Neuronal stem cell (in vitro differentiated cells): ENCODE measurements around the gene PDC.

Source experiments
- DNase-seq: peaks from one replicate; pipeline ENCODE4 v3.0.0-alpha.2; 2013; ENCODE audit warnings: low spot score
- H2AFZ ChIP-seq: one replicate; pipeline ENCODE4 v1.6.1; 2013; ENCODE audit warnings: mild to moderate bottlenecking, low read length, inconsistent platforms
- H2AK5ac ChIP-seq: 2 replicates; pipeline ENCODE4 v1.6.1; 2013; ENCODE audit warnings: low read depth, mild to moderate bottlenecking, inconsistent platforms, low read length, moderate library complexity, mixed read lengths
- H2BK120ac ChIP-seq: 2 replicates; pipeline ENCODE4 v1.6.1; 2013; ENCODE audit warnings: low read depth, mild to moderate bottlenecking, inconsistent platforms, low read length, moderate library complexity, mixed read lengths
- H2BK12ac ChIP-seq: one replicate; pipeline ENCODE4 v1.6.1; 2013; ENCODE audit warnings: low read length, inconsistent platforms
- H2BK15ac ChIP-seq: 2 replicates; pipeline ENCODE4 v1.6.1; 2013; ENCODE audit warnings: mild to moderate bottlenecking, low read length, inconsistent platforms, mixed read lengths
- H2BK5ac ChIP-seq: one replicate; pipeline ENCODE4 v1.6.1; 2013; ENCODE audit warnings: inconsistent platforms, mild to moderate bottlenecking, low read length, moderate library complexity
- H3K14ac ChIP-seq: one replicate; pipeline ENCODE4 v1.6.1; 2013; ENCODE audit warnings: low read length, inconsistent platforms
- H3K18ac ChIP-seq: 2 replicates; pipeline ENCODE4 v1.6.1; 2013; ENCODE audit warnings: low read length, inconsistent platforms
- H3K23ac ChIP-seq: 2 replicates; pipeline ENCODE4 v1.6.1; 2013; ENCODE audit warnings: low read depth, mild to moderate bottlenecking, mixed read lengths, low read length, inconsistent platforms; ENCODE audit not compliant: poor library complexity
- H3K27ac ChIP-seq: replicated peaks from 3 replicates; pipeline ENCODE4 v1.5.1; 2013; ENCODE audit warnings: low read length, inconsistent platforms
- H3K27me3 ChIP-seq, 3 experiments: 2 replicates each; pipeline ENCODE4 v1.6.1; 2013; ENCODE audit warnings: low read length in 3 of 3, mild to moderate bottlenecking in 2 of 3, inconsistent platforms in 1 of 3, low read depth in 1 of 3, mixed read lengths in 1 of 3, moderate library complexity in 1 of 3; ENCODE audit not compliant: control insufficient read depth in 3 of 3, insufficient read depth in 3 of 3
- H3K36me3 ChIP-seq, 2 donors: replicated peaks in 1 of 2; 2 replicates each; pipeline ENCODE4 v1.6.1; 2013; ENCODE audit warnings: low read length in 2 of 2; ENCODE audit not compliant: control insufficient read depth in 2 of 2, insufficient read depth in 2 of 2
- H3K4ac ChIP-seq: 2 replicates; pipeline ENCODE4 v1.6.1; 2013; ENCODE audit warnings: inconsistent platforms, mild to moderate bottlenecking, low read length, moderate library complexity
- H3K4me1 ChIP-seq, 2 donors: 1 replicate in 1 of 2; 2 replicates in 1 of 2; pipeline ENCODE4 v1.6.1; 2013; ENCODE audit warnings: low read length in 2 of 2, low read depth in 1 of 2; ENCODE audit not compliant: control insufficient read depth in 2 of 2, insufficient read depth in 1 of 2
- H3K4me2 ChIP-seq: one replicate; pipeline ENCODE4 v1.6.1; 2013; ENCODE audit warnings: mild to moderate bottlenecking, low read length, inconsistent platforms; ENCODE audit not compliant: insufficient read depth, poor library complexity, severe bottlenecking
- H3K4me3 ChIP-seq, 2 donors: 2 replicates each; pipeline ENCODE4 v1.5.1; 2013; ENCODE audit warnings: low read length in 2 of 2, mild to moderate bottlenecking in 2 of 2, inconsistent platforms in 1 of 2, moderate library complexity in 1 of 2
- H3K79me1 ChIP-seq: one replicate; pipeline ENCODE4 v1.6.1; 2013; ENCODE audit warnings: low read depth, mild to moderate bottlenecking, inconsistent platforms, low read length, moderate library complexity
- H3K9ac ChIP-seq: one replicate; pipeline ENCODE4 v1.6.1; 2013; ENCODE audit warnings: mild to moderate bottlenecking, low read depth, low read length, inconsistent platforms; ENCODE audit not compliant: poor library complexity
- H3K9me3 ChIP-seq, 2 donors: replicated peaks in 1 of 2; 2 replicates each; pipeline versions ENCODE3 to v1.6.1; 2013; ENCODE audit warnings: low read length in 2 of 2, mild to moderate bottlenecking in 2 of 2, inconsistent platforms in 1 of 2, low read depth in 1 of 2, mixed read lengths in 1 of 2, moderate library complexity in 1 of 2; ENCODE audit not compliant: control insufficient read depth in 2 of 2, insufficient read depth in 1 of 2
- H4K8ac ChIP-seq: one replicate; pipeline ENCODE4 v1.6.1; 2013; ENCODE audit warnings: low read depth, mild to moderate bottlenecking, inconsistent platforms, low read length, moderate library complexity
- H4K91ac ChIP-seq: one replicate; pipeline ENCODE4 v1.6.1; 2013; ENCODE audit warnings: low read length, low read depth, mild to moderate bottlenecking, inconsistent platforms; ENCODE audit not compliant: poor library complexity
- WGBS, 2 donors: extraction: QIAGEN DNeasy Blood & Tissue Kit; methylation state at CpG; one replicate each; pipeline ENCODE4 v1.1.7; 2013; ENCODE audit warnings: missing lambda C conversion rate in 2 of 2, mixed read lengths in 1 of 2; ENCODE audit not compliant: insufficient read length in 2 of 2, insufficient replicate concordance in 1 of 2; ENCODE audit errors: extremely low coverage in 2 of 2; 5-methylcytosine and 5-hydroxymethylcytosine counted together

PDC gene

GRCh38 chr1:186438567-186438966, 22.3 kb downstream of the PDC start:
- no peak overlapping the region for H4K91ac ChIP-seq
- H3K27me3 ChIP-seq, result no peaks in the 10 kb centered on the region
- no peak overlapping the region for H3K4me2 ChIP-seq
- H3K4ac ChIP-seq, result no peak overlapping the region
- H3K9ac ChIP-seq, result no peak overlapping the region
- no peak overlapping the region for H2BK120ac ChIP-seq
- no peak overlapping the region for H3K4me3 ChIP-seq
- no peak overlapping the region for H2AFZ ChIP-seq
- H4K8ac ChIP-seq, result no peak overlapping the region
- H3K4me1 ChIP-seq, result no peaks in the 10 kb centered on the region
- no peak overlapping the region for H2BK12ac ChIP-seq
- H3K18ac ChIP-seq, result no peak overlapping the region
- 100% methylated on average over 1 of the region's 5 CpGs for WGBS, 2 donors
- H3K9me3 ChIP-seq, result no peaks in the 10 kb centered on the region
- H3K79me1 ChIP-seq, result no peaks in the 10 kb centered on the region
- no peak overlapping the region for H3K14ac ChIP-seq
- H2AK5ac ChIP-seq, result no peak overlapping the region
- H2BK15ac ChIP-seq, result no peak overlapping the region
- no peak overlapping the region for H3K27ac ChIP-seq
- H2BK5ac ChIP-seq, result no peak overlapping the region
- DNase-seq, result no peak
- H3K23ac ChIP-seq, result no peak overlapping the region
- no peaks in the 10 kb centered on the region for H3K36me3 ChIP-seq

- no peak overlapping the region for H3K27ac ChIP-seq
- no peaks in the 10 kb centered on the region for H3K79me1 ChIP-seq
- no peak overlapping the region for H2AFZ ChIP-seq
- no peak overlapping the region for H3K4me2 ChIP-seq
- H2BK120ac ChIP-seq, result no peak overlapping the region
- no peak overlapping the region for H3K9ac ChIP-seq
- H4K91ac ChIP-seq, result no peak overlapping the region
- no peak overlapping the region for H4K8ac ChIP-seq
- no peak overlapping the region for H2BK5ac ChIP-seq
- no peak overlapping the region for H2AK5ac ChIP-seq
- no peak overlapping the region for H3K4ac ChIP-seq
- no CpG with 5 or more reads among the region's 1 CpG for WGBS, 2 donors
- H3K4me1 ChIP-seq, result no peaks in the 10 kb centered on the region
- H3K14ac ChIP-seq, result no peak overlapping the region
- no peak overlapping the region for H2BK12ac ChIP-seq
- no peaks in the 10 kb centered on the region for H3K9me3 ChIP-seq
- H3K36me3 ChIP-seq, result no peaks in the 10 kb centered on the region
- no peak overlapping the region for H3K4me3 ChIP-seq
- H3K18ac ChIP-seq, result no peak overlapping the region
- H2BK15ac ChIP-seq, result no peak overlapping the region
- DNase-seq, result no peak
- H3K27me3 ChIP-seq, result no peaks in the 10 kb centered on the region
- no peak overlapping the region for H3K23ac ChIP-seq
Observed at GRCh38 chr1:186435336-186435735, 25.6 kb downstream of the PDC start.

GRCh38 chr1:186429017-186429416, 31.9 kb downstream of the PDC start:
- H3K36me3 ChIP-seq, result no peaks in the 10 kb centered on the region
- H2AK5ac ChIP-seq, result no peak overlapping the region
- no peak overlapping the region for H2BK12ac ChIP-seq
- H2AFZ ChIP-seq, result no peak overlapping the region
- no peak overlapping the region for H3K23ac ChIP-seq
- no peaks in the 10 kb centered on the region for H3K4me1 ChIP-seq
- no peak overlapping the region for H3K14ac ChIP-seq
- no peak overlapping the region for H3K18ac ChIP-seq
- H2BK5ac ChIP-seq, result no peak overlapping the region
- H2BK120ac ChIP-seq, result no peak overlapping the region
- H3K4me3 ChIP-seq, result no peak overlapping the region
- DNase-seq, result no peak
- H3K79me1 ChIP-seq, result no peaks in the 10 kb centered on the region
- whole genome bisulfite sequencing, 2 donors, result no CpG with 5 or more reads among the region's 3 CpGs
- no peak overlapping the region for H4K91ac ChIP-seq
- H3K27me3 ChIP-seq, result no peaks in the 10 kb centered on the region
- no peak overlapping the region for H3K27ac ChIP-seq
- no peak overlapping the region for H4K8ac ChIP-seq
- no peak overlapping the region for H2BK15ac ChIP-seq
- H3K9ac ChIP-seq, result no peak overlapping the region
- H3K4ac ChIP-seq, result no peak overlapping the region
- H3K9me3 ChIP-seq, result no peaks in the 10 kb centered on the region
- no peak overlapping the region for H3K4me2 ChIP-seq

GRCh38 chr1:186426118-186426517, 34.8 kb downstream of the PDC start:
- H3K18ac ChIP-seq, result no peak overlapping the region
- H3K4me1 ChIP-seq, result no peaks in the 10 kb centered on the region
- H4K8ac ChIP-seq, result no peak overlapping the region
- no peak overlapping the region for H2BK15ac ChIP-seq
- H2BK120ac ChIP-seq, result no peak overlapping the region
- no peak overlapping the region for H2BK12ac ChIP-seq
- no peak overlapping the region for H4K91ac ChIP-seq
- H3K27me3 ChIP-seq, result no peaks in the 10 kb centered on the region
- H2AFZ ChIP-seq, result no peak overlapping the region
- H3K4me3 ChIP-seq, result no peak overlapping the region
- H3K4ac ChIP-seq, result no peak overlapping the region
- no peak overlapping the region for H2AK5ac ChIP-seq
- WGBS, 2 donors, result no CpG with 5 or more reads among the region's 3 CpGs
- no peak overlapping the region for H3K23ac ChIP-seq
- H3K9me3 ChIP-seq, result no peaks in the 10 kb centered on the region
- no peaks in the 10 kb centered on the region for H3K36me3 ChIP-seq
- no peak for DNase-seq
- H3K27ac ChIP-seq, result no peak overlapping the region
- H3K14ac ChIP-seq, result no peak overlapping the region
- H3K4me2 ChIP-seq, result no peak overlapping the region
- H3K9ac ChIP-seq, result no peak overlapping the region
- H3K79me1 ChIP-seq, result no peaks in the 10 kb centered on the region
- no peak overlapping the region for H2BK5ac ChIP-seq
